HG02840 (cell line): Measurements from ENCODE around the gene PIEZO2.
"Not testable (repeated sequence)": the region's sequence is repeated elsewhere in the genome, so short reads cannot be mapped to it uniquely, and the experiment has no call there.

ENCODE experiments used
- ATAC-seq: cut with Tn5 transposase; IDR thresholded peaks from one replicate; pipeline ENCODE4 v1.9.1; 2021; ENCODE audit warnings: mild to moderate bottlenecking, moderate library complexity, moderate number of reproducible peaks; ENCODE audit not compliant: unreplicated experiment, low FRiP score

Gene PIEZO2

GRCh38 chr18:10669441-10670100 lies 479.8 kb downstream of the PIEZO2 start:
- ATAC-seq, result no peak

DNA sequence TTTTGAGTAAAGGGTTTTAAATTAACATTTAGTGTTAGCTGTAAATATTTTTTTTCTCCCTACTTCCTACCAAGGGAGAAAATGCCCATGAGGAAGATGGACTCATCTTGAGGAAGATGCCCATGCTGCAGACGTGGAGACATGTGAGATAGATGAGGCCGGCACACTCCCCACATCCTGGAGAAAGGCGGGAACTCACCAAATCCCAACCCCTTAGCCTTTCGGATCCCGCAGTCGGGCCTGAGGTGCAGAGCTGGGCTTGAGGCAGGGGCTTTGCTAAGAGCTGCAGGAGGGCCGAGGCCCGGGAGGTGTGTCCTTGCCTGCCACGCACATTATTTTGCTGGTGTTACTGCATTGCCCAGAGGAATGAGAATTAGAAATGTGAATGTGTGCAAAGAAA lies 485.6 kb downstream of the PIEZO2 start:
- ATAC-seq, result no peak

GRCh38 chr18:10661317-10661716 lies 488.1 kb downstream of the PIEZO2 start:
- no peak for ATAC-seq

GRCh38 chr18:10660179-10660884 lies 489.0 kb downstream of the PIEZO2 start:
- ATAC-seq, result no peak

- no peak for ATAC-seq
These were observed 489.8 kb downstream of the PIEZO2 start for GRCh38 chr18:10659594-10659993.

DNA sequence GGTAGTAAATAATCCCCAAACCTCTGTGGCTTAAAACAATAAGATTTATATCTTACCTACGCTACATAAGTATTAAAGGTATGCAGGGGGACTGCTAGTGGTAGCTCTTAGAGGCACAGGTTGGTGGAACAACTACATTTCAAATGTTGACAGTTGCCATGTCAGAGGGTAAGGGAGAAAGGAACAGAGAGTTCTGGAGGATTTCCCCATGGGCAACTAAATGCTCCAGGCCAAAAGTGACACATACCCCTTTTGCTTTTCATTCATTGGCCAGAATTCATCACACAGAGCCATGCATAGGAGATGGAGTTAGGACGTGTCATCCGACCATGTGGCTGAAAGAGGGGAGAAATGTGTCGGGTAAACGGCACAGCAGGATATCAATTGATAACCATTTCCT lies 490.4 kb downstream of the PIEZO2 start:
- ATAC-seq, result no peak

DNA sequence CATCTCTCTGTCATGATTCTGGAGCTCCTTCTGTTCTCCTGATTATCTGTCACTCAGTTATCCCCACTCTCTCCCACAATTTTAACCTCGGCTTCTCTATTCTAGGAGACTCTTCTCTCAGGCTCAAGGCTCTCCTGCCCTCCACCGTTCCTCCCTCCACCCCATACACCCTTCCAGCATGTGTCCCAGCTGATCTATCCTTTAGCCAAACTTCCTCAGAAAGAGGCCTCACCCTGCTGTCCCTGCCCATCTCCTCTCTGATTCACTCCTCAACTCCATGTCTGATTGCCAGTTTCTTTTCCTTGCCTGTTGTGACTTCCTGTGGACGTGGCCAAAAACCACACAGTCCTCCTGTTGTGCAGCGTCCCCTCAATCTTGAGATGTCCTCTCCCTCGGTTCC lies 505.4 kb downstream of the PIEZO2 start:
- ATAC-seq, result not testable (repeated sequence)

DNA sequence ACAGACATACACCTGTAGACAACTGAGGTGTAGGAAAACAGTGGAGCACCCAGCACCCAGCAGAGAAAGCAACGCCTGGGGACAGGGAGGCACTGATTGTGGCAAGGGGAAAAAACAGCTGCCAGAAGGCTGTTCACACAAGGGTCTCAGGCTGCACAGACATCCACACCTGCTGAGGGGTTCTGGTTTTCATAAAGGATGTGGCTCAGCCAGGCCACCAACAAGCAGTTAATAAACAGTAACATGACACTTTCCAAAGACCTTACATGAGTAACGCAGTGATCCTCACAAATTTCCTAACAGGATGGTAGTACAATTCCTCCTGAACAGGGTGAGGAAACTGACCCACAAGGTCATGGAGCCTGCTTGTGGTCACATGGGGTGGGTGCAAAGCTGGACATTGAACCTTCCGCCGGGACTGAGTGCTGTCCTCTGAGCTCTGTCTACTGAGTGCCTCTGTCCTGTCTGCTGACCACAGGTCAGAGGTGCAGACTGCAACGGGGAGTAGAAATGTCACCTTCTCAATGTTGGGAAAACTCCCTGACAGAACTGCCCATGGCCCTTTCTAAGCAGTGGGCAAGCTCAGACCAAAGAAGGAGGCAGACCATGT lies 506.3 kb downstream of the PIEZO2 start:
- ATAC-seq, result not testable (repeated sequence)

DNA sequence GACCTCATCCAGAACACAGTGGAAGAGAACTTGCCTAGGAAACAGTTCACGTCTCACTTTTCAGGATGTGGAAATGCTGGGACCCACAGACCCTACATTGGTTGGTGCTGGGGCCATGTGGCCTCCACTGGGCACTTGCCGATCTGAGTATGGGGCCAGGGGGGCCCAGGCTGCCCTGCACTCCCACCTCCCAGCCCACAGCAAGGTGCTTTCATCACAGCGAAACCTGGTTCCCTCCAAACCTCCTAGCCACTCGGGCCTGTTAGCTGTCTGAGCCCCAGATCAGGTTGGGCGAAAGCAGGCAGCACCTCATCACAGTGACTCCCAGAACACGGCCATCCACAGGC lies 510.9 kb downstream of the PIEZO2 start:
- ATAC-seq, result not testable (repeated sequence)

- not testable (repeated sequence) for ATAC-seq
These were observed 511.4 kb downstream of the PIEZO2 start for GRCh38 chr18:10637858-10638538.

DNA sequence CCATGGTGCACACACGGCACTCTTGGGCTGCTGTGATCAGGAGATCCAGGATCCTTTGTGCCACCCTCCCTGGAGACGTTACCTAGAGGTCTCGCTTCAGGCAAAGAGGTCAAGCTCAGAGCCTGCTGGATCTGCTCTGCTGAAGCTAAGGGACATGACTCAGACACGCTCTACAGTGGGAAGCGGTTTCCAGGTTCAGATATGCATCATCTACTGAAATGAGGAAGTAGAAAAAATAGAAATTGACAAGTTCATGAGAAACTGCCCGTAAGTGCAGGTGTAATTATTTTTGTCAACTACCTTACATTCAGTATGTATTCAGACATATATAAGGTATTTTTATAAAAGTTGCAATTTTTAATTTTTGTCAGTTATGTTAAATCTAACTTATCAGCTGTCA lies 520.3 kb downstream of the PIEZO2 start:
- peak; percentile 94 for ATAC-seq

DNA sequence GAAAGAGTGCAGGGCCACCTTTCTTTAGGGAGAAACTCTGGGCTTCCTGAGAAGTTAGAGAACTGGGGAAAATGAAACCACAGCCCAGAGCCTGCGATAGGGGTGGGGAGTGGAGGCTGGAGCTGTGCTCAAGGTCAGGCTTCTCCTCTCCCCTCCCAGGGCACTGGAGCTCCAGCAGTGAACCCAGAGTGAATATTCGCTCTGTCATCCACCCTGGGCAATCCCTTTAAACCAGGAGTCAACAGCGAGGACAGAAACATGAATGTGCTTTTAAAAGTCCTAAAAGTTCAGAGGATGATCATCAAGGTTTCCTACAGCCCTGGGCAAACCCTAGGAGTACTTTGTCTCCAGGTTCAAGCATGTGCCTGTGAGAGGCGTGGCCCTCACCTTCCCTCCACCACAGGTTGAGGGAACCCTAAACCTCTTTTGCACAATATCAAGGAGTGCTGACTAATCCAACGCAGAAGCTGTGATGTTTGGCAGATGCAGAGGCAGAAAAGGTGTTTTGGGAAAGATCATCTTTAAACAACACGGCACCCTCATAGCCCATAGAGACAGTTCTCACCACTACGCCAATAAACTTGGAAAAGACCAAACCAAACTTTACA lies 522.7 kb downstream of the PIEZO2 start:
- not testable (repeated sequence) for ATAC-seq

DNA sequence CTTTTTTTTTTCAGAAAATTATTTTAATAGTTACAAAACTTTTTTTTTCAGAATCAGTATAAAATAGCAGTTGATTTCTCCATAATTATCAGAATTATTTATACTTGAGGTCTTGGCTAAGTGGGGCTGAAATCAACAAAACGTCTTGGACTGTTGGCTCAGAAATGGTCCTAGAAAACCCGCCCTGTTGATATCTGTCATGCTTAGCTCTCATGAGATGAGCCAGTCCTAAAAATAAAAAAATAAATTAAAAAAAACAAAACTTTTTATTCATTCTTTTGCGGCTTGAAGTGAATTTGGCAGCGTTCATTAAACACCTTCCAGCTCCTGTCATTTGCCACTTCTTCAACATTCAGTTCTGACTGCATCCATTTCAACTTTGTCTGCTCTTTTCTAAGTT lies 525.8 kb downstream of the PIEZO2 start:
- not testable (repeated sequence) for ATAC-seq

GRCh38 chr18:10622982-10623381 lies 526.4 kb downstream of the PIEZO2 start:
- not testable (repeated sequence) for ATAC-seq

GRCh38 chr18:10620670-10621329 lies 528.6 kb downstream of the PIEZO2 start:
- ATAC-seq, result not testable (repeated sequence)
